Fibroblast of pulmonary artery (primary cell): ENCODE data around the gene ACBD3.
A peak's percentile ranks its signal among the peaks of the same experiment; 100 is the strongest.

Source experiments
- DNase-seq: peaks from one replicate; pipeline ENCODE4 v3.0.0-alpha.2; 2010; ENCODE audit warnings: low read depth
- H3K4me3 ChIP-seq: replicated peaks from 2 replicates; pipeline ENCODE4 v1.5.1; 2011; ENCODE audit warnings: low read depth, mild to moderate bottlenecking, control low read depth, low read length, moderate library complexity
- TF ChIP-seq, protein P1 (sequence below): IDR thresholded peaks from 2 replicates; pipeline ENCODE4 v1.5.1; 2011; ENCODE audit warnings: mild to moderate bottlenecking, control low read depth, low read length, inconsistent platforms; ENCODE audit errors: missing control alignments

ACBD3 gene

DNA sequence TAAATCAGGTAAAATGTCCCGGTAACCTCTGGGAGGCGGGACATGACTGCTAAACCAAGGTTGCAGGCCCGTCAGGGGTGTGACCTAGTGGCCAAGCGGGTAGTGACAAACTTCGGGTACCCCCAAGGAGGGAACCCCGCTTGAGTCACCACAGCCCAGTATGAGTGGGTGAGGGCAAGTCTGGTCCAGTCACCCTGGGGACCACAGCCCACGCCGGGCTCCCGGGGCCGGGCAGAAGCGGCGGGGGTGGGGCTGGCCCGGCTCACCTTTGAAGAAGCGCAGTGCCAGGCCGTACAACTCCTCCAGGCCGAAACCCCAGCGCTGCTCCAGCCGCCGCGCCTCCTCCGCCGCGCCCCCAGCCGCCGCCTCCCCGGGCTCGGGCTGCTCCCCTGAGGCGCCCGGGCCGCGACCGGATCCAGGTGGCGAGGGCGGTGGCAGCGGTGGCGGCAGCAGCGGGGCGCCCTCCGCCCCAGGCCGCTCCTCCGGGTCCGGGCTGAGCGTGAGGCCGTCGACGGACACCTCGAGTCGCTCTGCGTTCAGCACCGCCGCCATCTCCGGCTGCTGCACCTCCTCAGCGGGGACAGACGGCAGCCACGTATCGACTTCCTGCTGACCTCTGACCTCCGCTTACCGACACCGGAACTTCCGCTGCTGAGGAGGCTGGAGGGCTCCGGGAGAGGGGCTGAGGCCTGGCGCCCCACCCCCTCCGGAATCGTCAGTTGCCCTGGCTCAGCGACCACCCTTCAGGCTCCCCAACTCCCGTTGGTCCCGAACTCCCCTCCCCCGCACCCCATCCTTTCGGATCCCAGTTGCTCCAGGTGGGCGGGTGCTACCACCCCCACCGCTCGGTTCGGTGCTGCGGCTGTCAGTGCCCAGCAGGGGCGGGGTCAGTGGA, at the start of gene ACBD3:
TSS of gene ACBD3 (minus strand) at position 618 of the 895 bp plus-strand sequence. CDS start at position 552, 66 bp downstream.
- peak within 1 kb of the TSS; percentile 96 for H3K4me3 ChIP-seq
- peak; percentile 83 for DNase-seq
- TF ChIP-seq, protein P1, sequence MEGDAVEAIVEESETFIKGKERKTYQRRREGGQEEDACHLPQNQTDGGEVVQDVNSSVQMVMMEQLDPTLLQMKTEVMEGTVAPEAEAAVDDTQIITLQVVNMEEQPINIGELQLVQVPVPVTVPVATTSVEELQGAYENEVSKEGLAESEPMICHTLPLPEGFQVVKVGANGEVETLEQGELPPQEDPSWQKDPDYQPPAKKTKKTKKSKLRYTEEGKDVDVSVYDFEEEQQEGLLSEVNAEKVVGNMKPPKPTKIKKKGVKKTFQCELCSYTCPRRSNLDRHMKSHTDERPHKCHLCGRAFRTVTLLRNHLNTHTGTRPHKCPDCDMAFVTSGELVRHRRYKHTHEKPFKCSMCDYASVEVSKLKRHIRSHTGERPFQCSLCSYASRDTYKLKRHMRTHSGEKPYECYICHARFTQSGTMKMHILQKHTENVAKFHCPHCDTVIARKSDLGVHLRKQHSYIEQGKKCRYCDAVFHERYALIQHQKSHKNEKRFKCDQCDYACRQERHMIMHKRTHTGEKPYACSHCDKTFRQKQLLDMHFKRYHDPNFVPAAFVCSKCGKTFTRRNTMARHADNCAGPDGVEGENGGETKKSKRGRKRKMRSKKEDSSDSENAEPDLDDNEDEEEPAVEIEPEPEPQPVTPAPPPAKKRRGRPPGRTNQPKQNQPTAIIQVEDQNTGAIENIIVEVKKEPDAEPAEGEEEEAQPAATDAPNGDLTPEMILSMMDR = no peak

DNA sequence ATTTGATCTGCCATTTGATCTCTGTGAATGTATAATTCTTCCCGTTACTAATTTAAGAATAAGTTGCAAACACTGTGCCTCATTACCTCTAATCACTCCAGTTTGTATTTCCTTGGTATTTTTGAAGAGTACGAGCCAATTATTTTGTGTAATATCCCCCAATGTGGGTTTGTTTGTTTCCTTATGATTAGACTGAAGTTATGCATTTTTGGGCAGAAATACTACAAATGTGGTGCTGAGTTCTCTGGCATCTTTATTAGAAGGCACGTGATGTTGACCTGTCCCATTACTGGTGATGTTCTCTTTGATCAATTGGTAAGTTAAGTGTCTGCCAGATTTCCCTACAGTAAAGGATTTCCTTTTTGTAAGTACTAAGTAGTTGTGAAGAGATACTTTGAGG, 47.3 kb upstream of the ACBD3 start:
- TF ChIP-seq, protein P1 = no peak
- H3K4me3 ChIP-seq = no peak overlapping the region
- no peak for DNase-seq

DNA sequence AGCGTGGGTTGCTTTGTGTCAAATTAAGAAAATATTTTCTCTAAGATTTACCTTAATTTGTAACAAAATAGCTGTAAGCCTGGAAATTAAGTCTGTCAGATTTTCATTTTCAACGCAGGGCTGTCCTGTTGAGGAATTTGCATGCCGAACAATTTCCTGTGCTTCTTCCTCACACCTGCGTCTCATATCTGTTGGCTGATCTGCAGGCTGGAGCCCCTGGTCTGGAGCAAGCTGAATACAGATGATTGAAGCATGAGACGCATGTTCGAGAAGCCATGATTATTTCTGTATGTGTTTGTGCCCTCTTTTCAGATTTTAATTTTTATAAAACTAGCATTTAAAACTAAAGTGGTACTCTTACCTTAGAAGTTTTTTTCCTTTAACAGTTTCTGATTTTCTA, 46.8 kb upstream of the ACBD3 start:
- H3K4me3 ChIP-seq = no peak overlapping the region
- TF ChIP-seq, protein P1 = no peak
- DNase-seq = no peak

DNA sequence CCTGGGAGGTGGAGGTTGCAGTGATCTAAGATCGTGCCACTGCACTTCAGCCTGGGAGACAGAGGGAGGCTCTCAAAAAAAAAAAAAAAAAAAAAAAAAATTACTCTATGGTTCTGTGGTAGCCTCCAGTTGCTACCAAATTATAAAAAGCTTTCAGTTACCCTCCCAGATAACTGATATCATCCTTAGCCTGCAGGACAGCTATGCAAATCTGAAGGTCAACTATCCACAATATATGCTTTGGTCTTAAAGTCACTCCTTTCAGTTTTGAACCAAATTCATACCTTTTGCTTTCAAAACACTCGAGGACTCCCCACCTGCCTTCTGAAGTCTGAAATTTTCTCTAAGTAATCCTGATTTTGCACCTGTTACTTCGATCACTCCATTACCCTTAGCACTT, 40.1 kb upstream of the ACBD3 start:
- H3K4me3 ChIP-seq = no peak overlapping the region
- TF ChIP-seq, protein P1 = no peak
- no peak for DNase-seq

DNA sequence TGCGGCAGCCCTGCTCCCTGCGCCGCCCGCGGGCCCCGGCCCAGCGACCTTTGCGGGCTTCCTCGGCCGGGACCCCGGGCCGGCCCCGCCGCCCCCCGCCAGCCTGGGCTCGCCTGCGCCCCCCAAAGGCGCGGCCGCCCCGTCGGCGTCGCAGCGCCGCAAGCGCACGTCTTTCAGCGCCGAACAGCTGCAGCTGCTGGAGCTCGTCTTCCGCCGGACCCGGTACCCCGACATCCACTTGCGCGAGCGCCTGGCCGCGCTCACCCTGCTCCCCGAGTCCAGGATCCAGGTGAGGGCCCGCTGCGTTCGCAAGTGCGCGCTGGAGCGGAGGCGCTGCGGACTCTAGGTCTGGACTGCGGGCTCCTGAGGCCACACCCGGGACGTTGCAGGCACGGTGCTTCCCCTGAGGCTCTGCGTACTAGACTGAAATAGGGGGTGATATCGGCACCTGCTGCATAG, 37.3 kb upstream of the ACBD3 start:
- DNase-seq = peak; percentile 10
- H3K4me3 ChIP-seq = peak overlapping the region; percentile 50
- TF ChIP-seq, protein P1 = no peak

DNA sequence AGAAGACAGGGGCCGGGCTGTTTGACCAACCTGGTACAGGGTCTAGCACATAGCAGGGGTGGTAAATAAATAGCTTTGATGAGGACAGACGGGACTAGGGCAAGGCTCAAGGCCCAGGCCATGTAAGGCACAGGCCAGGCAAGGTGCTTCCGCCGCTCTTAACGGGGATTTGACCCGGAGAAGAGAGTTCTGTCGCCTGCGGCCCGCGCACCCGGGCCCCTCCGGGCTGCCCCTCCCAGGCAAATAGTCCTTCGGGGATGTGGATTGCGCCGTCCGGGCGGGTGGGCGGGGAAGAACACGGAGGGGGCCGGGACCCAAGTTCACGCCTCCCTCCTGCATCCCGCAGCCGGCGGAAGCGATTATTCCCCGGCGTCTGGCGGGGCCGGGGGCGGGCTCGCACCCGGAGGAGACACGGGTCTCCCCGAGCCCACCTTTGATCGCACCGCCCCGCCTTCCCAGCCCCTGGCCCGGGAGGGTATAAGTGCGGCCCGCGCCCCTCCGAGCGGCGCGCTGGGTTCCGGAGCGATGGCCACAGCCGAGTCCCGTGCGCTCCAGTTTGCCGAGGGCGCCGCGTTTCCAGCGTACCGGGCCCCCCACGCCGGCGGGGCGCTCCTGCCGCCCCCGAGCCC, 36.7 kb upstream of the ACBD3 start, which contains the start of gene MIXL1:
TSS of gene MIXL1 (plus strand) at position 508 of the 629 bp plus-strand sequence. CDS start at position 526, 18 bp downstream.
- DNase-seq = no peak
- TF ChIP-seq, protein P1 = no peak
- H3K4me3 ChIP-seq = peak within 1 kb of the TSS; percentile 50
